GM19395 (cell line): ENCODE data around the gene NOP16.
"Not testable (repeated sequence)": the region's sequence is repeated elsewhere in the genome, so short reads cannot be mapped to it uniquely, and the experiment has no call there.

Experiments used
- ATAC-seq: cut with Tn5 transposase; IDR thresholded peaks from one replicate; pipeline ENCODE4 v1.9.1; 2021; ENCODE audit warnings: mild to moderate bottlenecking, moderate library complexity; ENCODE audit not compliant: unreplicated experiment

NOP16 gene

GRCh38 chr5:176410486-176411180, 22.2 kb upstream of the NOP16 start:
- no peak for ATAC-seq

DNA sequence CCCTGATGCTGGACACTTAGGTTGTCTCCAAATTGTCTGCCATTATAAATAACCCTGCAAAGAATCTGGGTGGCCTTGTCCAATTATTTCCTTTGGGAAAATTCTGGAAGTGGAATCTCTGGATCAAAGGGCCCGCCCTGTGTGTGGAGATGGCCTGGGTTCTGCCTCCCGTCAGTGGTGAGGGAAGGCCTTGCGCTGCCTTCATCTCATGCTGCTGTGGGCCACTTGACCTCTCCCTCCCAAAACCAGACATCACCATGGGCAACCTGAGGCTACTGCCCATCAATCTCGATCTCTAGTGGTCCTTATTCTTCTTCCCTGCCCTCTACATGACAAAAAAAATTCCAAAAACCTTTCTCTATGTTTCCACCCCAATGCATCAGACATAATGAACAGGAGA, 21.4 kb upstream of the NOP16 start:
- no peak for ATAC-seq

DNA sequence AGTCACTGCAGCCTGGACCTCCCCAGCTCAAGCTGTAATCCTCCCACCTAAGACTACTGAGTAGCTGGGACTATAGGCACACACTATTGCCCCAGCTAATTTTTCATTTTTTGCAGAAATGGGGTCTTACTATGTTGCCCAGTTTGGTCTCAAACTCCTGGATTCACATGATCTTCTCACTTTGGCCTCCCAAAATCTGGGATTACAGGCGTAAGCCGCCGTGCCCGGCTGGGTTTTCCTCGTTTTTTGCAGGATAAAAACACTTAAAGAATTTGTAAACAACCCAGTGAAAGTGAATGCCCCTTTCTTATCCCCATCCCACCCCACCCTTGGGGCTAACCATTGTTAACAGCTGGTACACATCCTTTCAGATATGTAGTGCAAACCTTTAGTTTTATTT, 20.2 kb upstream of the NOP16 start:
- no peak for ATAC-seq

GRCh38 chr5:176408252-176408573, 19.8 kb upstream of the NOP16 start:
- not testable (repeated sequence) for ATAC-seq

DNA sequence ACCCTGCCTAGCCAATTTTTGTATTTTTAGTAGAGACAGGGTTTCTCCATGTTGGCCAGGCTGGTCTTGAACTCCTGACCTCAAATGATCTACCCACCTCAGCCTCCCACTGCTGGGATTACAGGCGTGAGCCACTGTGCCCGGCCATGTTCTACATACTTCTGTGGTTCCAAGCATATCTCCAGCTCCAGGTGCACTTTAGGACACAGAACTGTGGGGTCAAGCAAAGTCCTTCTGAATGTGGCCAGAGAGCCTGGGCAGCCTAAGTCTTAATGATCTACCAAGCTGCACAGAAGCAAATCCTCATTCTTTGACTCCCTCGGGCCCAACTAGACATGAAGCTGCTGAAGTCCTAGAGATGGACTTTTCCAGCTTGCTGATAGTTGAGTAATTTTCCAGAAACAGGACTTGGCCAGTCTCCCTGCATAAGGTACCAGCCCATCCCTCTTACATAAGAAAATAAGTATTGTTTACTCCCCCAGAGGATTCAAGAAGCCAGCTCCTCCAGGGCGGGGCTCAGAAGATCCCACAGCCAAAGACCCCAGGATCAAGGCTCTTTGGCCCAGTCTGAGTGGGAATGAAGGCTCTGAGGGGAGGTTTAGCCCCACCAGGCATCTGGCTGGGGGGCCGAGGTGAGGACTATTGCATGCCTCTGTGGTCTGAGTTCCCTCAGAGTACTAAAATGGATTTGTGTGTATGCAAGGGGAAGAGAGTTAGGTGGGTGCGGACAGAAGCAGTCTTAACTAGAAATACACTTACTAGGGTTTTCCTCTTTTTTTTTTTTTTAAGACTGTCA, 19.3 kb upstream of the NOP16 start:
- no peak for ATAC-seq

DNA sequence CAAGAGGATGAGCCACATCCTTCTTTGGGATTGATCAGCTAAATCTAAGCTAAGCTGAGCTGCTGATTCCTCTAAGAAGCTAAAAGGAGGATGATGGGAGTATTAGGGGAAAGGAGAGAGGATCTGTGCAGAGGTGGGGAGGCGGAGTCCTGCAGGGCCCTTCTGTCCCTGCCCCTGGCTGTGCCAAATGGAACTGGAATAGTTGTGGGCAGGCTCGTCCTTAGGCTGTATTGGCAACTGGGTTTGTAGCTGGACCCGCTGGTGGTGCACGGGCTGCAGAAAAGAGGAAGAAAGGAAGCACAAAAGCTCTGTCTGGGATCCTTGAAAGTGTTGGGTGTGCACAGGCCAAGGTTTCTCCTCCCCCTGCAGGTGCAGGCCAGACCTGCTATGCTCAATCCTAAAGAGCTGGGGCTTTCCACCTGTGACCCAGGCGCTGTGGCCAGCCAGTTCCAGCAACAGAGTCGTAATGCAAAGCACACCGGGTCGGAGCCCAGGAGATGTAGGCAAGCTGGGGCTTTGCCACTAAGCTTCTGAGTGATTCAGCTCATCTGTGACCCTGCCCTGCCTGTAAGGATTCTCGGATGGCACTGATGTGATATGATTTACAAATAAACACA, 18.1 kb upstream of the NOP16 start:
- ATAC-seq: no peak

- ATAC-seq: no peak
These were observed 17.4 kb upstream of the NOP16 start for GRCh38 chr5:176405656-176406435.

GRCh38 chr5:176401281-176402205, 13.1 kb upstream of the NOP16 start:
- ATAC-seq: no peak

DNA sequence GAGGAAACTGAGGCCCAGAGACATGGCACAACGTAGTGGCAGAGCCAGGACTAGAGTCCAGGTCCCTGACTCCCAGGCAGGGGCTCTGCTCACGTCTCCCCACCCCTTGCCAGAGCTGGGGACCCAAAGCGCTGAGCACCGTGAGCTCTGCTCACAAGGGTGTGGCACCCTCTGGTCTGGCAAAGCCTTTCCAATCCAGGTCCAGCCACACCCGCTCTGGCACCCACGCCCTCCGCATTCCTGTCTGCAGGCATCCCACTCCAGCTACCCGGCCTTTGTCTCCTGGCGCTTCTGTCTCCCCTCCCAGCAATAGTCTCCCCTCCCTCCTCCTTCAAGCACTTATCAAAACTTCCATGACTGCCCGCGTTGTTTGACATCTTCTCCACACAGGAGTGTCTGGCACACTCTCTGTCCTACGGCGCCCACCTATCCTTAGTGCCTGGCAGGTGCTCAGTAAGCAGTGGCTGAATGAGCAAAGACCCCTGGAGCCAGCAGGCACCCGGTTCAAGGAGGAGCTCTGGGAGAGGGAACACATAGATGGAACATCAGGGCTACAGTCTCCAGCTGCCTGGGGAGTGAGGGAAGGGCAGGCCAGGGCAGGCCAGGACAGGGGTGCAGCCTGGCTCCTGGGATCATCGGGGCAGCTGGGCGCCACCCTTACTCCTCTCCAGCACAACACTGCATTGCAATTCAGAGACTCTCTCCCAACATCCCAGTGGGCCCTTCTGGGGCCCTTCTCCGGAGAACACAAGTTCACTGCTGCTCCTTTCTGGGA, 12.2 kb upstream of the NOP16 start:
- no peak for ATAC-seq

- ATAC-seq: no peak
These were observed 9.5 kb upstream of the NOP16 start for GRCh38 chr5:176397736-176398420.

GRCh38 chr5:176396330-176396729, 7.9 kb upstream of the NOP16 start:
- no peak for ATAC-seq

GRCh38 chr5:176394881-176395675, 6.7 kb upstream of the NOP16 start:
- ATAC-seq: no peak

- ATAC-seq: no peak
These were observed 5.7 kb upstream of the NOP16 start for GRCh38 chr5:176394096-176394495.

GRCh38 chr5:176392526-176392925, 4.1 kb upstream of the NOP16 start:
- ATAC-seq: no peak

- no peak for ATAC-seq
These were observed 3.6 kb upstream of the NOP16 start for GRCh38 chr5:176391999-176392398.

DNA sequence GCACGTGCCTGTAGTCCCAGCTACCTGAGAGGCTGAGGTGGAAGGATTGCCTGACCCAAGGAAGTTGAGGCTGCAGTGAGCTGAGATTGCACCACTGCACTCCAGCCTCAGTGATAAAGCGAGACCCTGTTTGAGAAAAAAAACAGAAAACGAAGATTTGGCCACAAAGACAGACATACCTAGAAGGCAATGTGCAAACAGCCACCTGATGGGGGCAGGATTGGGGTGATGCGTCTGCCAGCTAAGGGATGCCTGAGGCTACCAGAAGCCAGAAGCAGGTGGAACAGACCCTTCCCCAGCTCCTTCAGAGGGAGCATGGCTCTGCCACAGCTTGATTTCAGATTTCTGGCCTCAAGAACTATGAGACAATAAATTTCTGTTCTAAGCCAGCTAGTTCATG, 3.1 kb upstream of the NOP16 start:
- ATAC-seq: no peak

DNA sequence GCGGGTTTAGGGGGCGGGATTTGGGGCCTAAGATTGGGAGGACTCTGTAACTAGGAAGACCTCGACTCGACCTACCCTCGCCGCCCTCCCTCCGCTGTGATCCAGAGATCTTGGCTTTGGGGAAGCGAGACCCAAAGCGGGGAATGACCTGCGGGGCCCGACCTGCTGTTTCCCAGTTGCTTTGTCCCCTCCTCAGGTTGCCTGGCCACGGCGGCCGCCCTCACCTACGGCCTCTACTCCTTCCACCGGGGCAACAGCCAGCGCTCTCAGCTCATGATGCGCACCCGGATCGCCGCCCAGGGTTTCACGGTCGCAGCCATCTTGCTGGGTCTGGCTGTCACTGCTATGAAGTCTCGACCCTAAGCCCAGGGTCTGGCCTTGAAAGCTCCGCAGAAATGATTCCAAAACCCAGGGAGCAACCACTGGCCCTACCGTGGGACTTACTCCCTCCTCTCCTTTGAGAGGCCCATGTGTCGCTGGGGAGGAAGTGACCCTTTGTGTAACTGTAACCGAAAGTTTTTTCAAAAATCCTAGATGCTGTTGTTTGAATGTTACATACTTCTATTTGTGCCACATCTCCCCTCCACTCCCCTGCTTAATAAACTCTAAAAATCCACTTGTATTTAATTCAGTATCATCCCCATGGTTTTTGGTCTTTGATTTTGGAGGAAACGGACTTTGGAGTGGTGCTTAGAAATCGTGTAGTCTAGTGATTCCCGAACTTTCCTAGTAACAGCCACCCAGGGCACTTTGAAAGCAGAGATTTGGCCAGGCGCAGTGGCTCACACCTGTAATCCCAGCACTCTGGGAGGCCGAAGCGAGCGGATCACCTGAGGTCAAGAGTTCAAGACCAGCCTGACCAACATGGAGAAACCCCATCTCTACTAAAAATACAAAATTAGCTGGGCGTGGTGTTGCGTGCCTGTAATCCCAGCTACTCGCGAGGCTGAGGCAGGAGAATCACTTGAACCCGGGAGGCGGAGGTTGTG, 1.0 kb upstream of the NOP16 start:
- peak; percentile 40 for ATAC-seq
